GM21737 (cell line): Measurements from ENCODE around the gene CAPZA2.
A peak's percentile ranks its signal among the peaks of the same experiment; 100 is the strongest.
"Not testable (repeated sequence)": the region's sequence is repeated elsewhere in the genome, so short reads cannot be mapped to it uniquely, and the experiment has no call there.

Source experiments
- ATAC-seq: cut with Tn5 transposase; IDR thresholded peaks from one replicate; pipeline ENCODE4 v1.9.1; 2021; ENCODE audit warnings: mild to moderate bottlenecking, moderate library complexity; ENCODE audit not compliant: unreplicated experiment

The CAPZA2 gene

DNA sequence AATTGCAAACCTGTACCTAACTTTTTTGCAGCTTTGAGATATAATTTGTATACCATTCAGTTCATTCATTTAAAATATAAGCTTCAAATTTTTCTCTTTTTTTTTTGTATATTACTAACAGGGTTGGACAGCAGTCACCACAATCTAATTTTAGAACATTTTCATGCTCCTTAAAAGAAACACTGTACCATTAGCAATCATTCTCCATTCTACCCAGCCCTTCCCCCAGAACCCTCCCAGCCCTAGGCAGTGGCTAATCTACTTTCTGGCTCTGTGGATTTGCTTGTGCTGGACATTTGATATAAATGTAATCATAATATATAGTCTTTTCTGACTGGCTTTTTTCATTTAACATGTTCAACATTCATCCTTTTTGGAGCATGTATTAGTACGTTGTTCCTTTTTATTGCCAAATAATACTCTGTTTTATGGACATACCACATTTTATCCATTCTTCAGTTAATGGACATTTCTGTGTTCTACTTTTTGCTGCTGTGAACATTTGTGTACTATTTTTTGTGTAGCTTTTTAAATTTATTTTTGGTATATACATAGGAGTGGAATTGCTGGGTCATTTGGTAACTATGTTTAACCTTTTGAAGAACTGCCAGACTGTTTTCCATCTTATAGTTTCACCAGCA is 50.0 kb downstream of the CAPZA2 start:
- ATAC-seq: no peak

DNA sequence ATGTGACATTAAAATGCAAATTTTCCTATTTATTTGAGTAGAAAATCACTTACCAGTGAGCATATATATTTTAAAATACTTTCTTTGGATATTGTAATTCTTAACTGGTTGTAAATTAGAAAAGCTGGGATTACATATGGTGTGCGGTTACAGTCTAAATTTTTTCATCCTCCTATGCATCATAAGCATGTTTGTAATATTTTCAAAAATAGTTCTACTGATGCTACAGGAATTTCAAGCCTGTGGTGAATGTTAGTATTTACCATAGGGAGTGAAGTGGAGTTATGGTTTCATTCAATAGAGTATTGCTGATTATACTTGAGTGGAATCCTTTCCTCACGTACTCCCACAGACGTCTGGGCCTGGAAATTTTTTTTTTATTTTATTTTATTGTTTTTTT is 56.3 kb downstream of the CAPZA2 start:
- no peak for ATAC-seq

DNA sequence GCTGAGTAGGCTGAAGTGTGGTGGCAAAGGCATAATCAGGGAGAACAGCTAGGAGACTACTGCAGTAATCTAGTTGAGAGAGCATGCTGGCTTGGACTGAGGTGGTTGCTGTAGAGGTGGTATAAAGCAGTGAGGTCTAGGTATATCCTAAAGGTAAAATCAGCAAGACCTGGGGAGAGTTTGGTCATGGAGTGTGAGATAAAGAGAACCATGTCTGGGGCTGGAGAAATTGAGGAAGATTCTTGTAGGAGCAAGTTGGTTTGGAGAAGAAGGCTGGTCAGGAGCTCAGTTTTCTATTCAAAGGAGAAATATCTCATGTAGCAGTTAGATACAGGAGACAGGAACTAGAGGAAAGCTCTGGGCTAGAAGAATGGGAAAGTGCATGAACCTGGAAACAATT is 58.0 kb downstream of the CAPZA2 start:
- no peak for ATAC-seq

DNA sequence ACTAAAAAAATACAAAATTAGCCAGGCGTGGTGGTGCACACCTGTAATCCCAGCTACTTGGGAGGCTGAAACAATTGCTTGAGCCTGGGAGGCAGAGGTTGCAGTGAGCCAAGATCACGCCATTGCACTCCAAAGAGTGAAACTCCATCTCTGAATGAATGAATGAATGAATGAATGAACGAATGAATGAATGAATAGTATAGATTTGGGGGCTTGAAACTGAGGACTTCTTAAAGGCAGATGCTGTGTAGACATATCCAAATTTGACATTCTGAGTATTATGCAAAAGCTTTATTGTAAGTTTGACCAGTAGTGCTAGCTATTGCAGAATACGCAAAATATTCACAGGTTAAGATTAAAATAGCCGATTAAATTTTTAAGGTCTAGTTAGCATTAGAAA is 60.2 kb downstream of the CAPZA2 start:
- ATAC-seq: no peak

DNA sequence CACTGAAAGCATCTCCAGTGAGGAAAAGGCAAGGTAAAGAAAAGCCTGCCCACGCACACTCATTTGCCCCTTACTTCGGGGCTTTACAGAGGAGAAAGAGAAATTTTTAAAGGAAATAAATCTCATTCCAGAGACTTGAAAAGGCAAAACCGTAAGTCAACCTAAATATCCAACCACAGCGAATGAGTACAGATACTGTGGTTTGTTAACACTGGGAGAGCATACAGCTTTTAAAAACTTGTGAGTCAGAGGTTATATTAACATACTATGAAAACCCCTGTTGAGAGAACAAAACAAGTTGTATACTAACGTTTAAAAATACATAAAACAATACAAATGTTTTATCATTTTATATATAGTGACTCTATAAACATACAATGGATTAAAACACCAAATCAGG is 62.4 kb downstream of the CAPZA2 start:
- no peak for ATAC-seq

DNA sequence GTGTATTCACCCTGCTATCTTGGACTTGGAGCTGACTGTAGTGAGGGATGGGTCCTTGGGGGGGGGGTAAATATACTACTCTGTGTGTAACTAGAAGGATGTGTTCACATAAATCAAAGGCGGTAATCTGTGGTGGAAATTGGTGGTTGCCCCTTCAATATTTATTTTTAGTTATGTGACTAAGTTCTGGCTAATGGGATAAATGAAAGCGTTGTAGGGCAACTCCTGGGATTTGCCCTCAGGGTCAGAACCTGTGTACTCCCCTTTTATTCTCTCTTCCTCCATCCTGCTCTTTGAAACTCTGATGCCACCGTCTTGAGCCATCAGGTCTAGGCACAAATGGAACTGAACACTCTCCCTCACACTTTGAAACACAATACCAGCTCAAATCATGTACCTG is 66.6 kb downstream of the CAPZA2 start:
- no peak for ATAC-seq

DNA sequence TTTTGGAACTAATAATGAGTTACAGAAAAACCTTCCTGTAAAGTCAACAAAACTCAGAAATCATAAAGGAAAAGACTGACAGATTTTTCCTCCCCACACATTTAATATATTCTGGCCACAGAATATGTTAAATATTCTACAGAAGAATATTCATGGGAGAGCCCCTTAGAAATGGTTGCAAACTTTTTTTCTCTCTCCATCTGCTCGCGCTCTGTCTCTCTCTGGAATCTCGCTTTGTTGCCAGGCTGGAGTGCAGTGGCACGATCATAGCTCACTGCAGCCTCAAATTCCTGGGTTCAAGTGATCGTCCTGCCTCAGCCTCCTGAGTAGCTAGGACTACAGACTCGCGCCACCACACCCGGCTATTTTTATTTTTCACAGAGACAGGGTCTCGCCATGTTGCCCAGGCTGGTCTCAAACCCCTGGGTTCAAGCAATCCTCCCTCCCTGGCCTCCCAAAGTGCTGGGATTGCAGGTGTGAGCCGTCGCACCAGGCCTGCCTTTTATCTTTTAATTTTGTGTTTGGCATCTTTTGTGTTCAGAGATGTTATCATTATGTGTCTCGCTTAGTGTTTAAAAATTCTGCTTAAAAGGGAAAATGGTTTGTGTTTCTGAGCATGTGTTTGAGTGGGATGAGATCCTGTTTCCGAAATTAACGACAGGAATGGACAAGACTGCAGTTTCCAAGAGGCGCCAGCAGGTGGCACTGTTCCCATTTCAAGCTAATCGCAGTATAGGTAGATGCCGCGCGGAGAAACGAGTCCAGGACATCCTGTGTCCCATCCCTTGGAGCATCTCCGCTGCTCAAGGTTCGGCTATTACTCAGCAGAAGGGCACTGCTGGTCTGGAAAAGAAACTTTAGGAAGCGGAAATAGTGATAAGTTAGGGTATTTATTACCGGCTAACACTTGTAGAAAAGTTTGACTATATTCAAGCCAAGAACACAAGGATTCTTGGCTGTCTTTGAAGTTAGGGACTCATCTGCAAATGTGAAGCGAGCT is 67.8 kb downstream of the CAPZA2 start:
- peak; percentile 77 for ATAC-seq

DNA sequence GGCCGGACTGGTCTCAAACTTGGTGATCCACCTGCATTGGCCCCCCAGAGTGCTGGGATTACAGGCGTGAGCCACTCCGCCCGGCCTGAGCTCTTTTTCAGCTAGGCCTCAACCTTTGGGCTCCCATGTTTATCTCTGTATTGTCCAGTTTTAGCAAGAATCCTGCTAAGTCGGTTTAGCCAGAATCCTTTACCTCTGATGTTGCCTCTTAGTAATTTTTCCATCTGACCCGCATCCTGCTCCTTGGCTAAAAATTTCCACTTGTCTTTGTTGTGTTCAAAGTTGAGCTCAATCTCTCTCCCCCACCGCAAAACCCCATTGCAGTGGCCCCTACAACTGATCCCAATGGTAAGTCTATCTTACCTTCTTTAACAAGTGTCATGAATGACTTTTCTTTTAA is 70.2 kb downstream of the CAPZA2 start:
- no peak for ATAC-seq

GRCh38 chr7:116933465-116933864 is 71.1 kb downstream of the CAPZA2 start:
- ATAC-seq: no peak

GRCh38 chr7:116934580-116934979 is 72.2 kb downstream of the CAPZA2 start:
- ATAC-seq: no peak

GRCh38 chr7:116936844-116937243 is 74.5 kb downstream of the CAPZA2 start:
- not testable (repeated sequence) for ATAC-seq

DNA sequence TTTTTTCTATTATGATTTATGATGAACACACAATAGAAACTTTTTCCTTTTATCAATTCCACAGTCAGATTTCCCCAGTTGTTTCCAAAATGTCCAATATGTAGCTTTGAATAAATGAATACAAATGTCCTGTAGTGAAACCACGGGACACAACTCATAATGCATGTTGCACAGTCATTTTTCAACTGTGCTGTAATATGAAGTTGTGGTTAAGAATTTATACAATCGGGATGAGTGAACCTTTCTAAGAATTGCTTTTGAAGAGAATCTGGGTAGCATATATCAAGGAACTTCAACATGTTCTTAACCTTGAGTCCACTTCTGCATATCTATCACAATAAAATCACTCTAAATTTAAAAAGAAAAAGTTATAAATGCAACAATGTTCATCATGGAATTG is 76.3 kb downstream of the CAPZA2 start:
- ATAC-seq: no peak

DNA sequence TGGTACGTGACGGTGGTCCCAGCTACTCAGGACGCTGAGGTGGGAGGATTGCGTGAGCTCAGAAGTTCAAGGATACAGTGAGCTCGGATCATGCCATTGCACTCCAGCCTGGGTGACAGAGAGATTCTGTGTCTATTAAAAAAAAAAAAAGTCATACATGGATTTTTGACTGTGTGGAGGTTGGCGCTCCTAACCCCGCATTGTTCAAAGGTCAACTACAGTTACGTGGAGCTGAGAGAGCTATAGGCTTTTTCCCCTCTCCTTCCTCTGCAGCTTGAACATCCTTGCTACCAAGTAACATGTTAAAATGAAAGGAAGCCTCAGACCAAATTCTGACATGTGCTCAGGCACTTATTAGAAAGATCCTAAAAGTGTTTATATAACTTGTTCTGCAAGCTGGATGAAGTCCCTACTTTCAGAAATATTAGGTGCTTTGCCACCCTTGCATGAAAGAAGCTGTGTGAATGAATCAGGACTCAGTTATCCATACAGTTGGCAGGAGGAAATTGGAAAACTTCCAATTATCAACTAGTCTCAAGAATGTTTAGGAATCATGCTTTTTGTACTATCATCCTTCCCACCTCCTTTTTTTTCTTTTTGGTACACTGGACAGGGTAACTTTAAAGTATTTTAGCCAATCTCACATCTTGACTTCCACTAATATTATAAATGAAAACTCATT is 78.4 kb downstream of the CAPZA2 start:
- no peak for ATAC-seq

DNA sequence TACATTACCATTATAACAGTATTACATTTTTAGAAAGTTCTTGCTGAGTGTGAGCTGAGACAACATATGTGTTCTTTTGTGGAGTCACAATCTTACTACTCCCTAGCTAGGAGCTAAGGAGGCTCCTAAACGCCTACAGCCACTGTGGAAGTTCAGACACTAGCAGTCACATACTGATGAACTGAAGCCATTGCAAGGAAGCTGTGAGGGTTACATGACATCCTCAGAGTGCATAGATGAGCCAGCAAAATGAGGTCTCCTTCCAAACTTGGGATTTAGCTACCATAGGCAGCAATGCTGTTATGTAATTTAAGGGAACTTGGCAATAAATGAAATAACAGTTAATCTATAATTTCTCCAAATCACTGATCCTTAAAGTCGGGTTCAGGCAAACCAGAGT is 80.1 kb downstream of the CAPZA2 start:
- ATAC-seq: no peak

- no peak for ATAC-seq
These were observed 86.5 kb downstream of the CAPZA2 start for GRCh38 chr7:116948934-116949333.

- no peak for ATAC-seq
These were observed 87.8 kb downstream of the CAPZA2 start for GRCh38 chr7:116949941-116950801.

- no peak for ATAC-seq
These were observed 88.5 kb downstream of the CAPZA2 start for GRCh38 chr7:116950889-116951351.

DNA sequence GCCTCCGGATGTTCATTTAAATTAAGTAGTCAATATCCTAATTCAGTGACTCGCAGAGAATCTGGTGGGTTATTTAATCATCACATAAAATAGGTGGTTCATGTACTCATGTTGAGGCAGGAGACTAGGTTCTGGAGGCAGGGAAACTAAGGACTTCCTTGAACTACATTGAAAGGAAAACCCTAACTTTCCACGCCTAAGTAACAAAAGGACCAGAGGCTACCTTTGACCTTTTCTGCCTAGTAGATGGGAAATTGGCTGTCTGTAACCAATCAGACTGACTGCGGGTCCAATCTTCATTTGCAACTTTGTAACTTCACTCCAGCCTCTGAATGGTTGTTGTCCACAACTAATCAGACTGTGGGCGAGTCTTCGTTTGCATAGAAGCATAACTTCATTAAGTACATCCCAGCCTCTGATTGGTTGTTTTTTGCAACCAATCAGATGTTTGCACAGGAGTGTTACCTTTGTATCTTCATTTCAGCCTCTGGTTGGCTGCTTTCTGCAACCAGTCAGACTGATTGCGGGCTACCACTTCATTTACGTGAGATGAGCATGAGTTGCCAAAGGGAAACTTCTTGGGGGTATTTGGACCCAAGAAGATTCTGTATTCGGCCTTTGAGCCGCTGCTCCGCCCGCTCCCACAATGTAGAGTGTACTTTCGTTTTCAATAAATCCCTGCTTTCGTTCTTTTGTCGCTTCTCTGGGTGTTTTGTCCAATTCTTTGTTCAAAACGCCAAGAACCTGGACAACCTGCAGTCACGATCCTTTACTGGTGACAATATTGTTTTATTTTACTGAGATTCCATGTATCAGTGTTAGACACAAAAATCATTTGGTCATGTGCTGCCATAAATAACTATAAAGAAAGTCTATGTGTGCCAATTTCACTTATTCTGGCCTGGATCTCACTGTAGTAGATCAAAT is 89.2 kb downstream of the CAPZA2 start:
- no peak for ATAC-seq

DNA sequence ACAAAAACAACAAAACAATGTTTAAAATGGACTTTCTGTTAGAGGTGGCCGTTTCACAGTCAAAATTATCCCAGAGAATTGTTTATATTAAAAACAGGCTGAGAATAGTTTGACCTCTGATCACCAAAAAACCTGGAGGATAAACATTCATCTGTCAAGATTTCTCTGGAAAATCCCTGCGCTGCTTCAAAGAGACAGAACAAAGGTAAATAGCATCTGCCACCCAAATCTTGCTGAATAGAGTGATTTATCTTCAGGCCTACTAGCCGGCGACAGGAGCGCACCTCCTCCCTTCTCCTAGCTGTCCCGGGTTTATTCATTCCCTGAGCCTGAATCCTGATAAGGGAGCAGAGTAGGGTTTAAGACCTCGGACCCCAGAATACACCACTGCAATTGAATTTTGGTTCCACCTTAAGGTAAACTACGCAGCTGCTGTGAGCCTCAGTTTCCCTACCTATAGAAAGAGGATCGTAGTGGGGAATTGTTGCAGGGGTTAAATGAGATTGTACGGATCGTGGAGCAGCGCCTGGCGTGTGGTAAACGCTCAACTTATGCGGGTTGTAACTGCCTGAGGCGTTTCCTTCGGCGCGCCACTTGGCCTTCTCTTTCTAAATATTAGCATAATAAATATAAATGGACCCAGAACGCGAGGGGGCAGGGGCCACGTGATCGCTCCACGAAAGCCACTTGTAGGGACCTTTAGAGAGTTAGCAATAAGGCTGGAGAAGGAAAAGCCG is 90.4 kb downstream of the CAPZA2 start:
- ATAC-seq: no peak
